Keratinocyte (primary cell): Measurements from ENCODE around the gene TMEM240.

ENCODE experiments used
- CTCF ChIP-seq, 3 experiments: IDR thresholded peaks in 1 of 3; conservative IDR thresholded peaks in 1 of 3; optimal IDR thresholded peaks in 1 of 3; 2 replicates in 2 of 3; 3 replicates in 1 of 3; pipeline versions ENCODE3 to v1.5.1; 2011; ENCODE audit warnings: low read length in 3 of 3, mild to moderate bottlenecking in 3 of 3, moderate library complexity in 2 of 3, control low read depth in 1 of 3, inconsistent platforms in 1 of 3; ENCODE audit not compliant: insufficient read depth in 2 of 3; ENCODE audit errors: extremely low read depth in 1 of 3
- EZH2 ChIP-seq: IDR thresholded peaks from one replicate; pipeline ENCODE4 v1.6.1; 2012; ENCODE audit warnings: inconsistent platforms, mild to moderate bottlenecking, low read length, moderate library complexity

DNA sequence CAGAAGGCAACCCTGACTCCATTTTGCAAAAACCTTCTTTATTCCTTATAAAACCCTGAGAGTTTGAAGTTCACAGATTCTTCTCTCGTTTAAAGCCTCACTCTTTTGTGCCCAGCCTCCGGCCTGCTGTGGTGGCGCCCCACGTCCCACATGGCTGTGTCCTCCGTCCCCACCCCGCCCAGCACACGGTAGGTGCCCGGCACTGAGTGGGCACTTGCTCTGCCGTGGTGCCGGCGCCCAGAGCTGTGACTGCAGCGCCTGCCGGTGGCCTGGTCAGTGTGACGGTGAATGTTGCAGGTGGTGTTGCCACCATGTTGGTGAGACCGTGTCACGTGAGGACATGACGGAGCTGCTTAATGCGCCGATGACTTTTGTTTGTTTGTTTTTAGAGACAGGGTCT is 19.1 kb downstream of the TMEM240 start:
- no peak for TF ChIP-seq CTCF (optimal IDR thresholded peaks at IDR 0.05 in 1 of 3, IDR thresholded peaks at IDR 0.05 in 1 of 3, conservative IDR thresholded peaks at IDR 0.05 in 1 of 3; ENCODE audit: extremely low read depth in 1 of 3, insufficient read depth in 2 of 3, low read length in 3 of 3)
- TF ChIP-seq EZH2: no peak
